ENCODE data around the gene MACROH2A1.

MACROH2A1 gene

GRCh38 chr5:135349886-135350285, 49.1 kb downstream of the MACROH2A1 start:
- no peak for DNase-seq

GRCh38 chr5:135349451-135349850, 49.6 kb downstream of the MACROH2A1 start:
- no peak for DNase-seq

- no peak for DNase-seq
Observed at GRCh38 chr5:135348918-135349317, 50.1 kb downstream of the MACROH2A1 start.

GRCh38 chr5:135347392-135347791, 51.6 kb downstream of the MACROH2A1 start:
- DNase-seq, result no peak

GRCh38 chr5:135345956-135346731, 52.9 kb downstream of the MACROH2A1 start:
- DNase-seq, result no peak

- no peak for DNase-seq
Observed at GRCh38 chr5:135344349-135344748, 54.7 kb downstream of the MACROH2A1 start.

- DNase-seq, result no peak
Observed at GRCh38 chr5:135343413-135343812, 55.6 kb downstream of the MACROH2A1 start.

GRCh38 chr5:135342551-135342875, 56.5 kb downstream of the MACROH2A1 start:
- no peak for DNase-seq

GRCh38 chr5:135341696-135342550, 57.1 kb downstream of the MACROH2A1 start:
- DNase-seq, result no peak

- DNase-seq, result no peak
Observed at GRCh38 chr5:135341016-135341666, 57.9 kb downstream of the MACROH2A1 start.

- no peak for DNase-seq
Observed at GRCh38 chr5:135340568-135340967, 58.5 kb downstream of the MACROH2A1 start.

- no peak for DNase-seq
Observed at GRCh38 chr5:135339623-135340022, 59.4 kb downstream of the MACROH2A1 start.

GRCh38 chr5:135339189-135339588, 59.8 kb downstream of the MACROH2A1 start:
- no peak for DNase-seq

- no peak for DNase-seq
Observed at GRCh38 chr5:135337064-135337463, 62.0 kb downstream of the MACROH2A1 start.

GRCh38 chr5:135335031-135335828, 63.8 kb downstream of the MACROH2A1 start:
- no peak for DNase-seq

GRCh38 chr5:135333732-135334515, 65.1 kb downstream of the MACROH2A1 start:
- DNase-seq, result no peak

- DNase-seq, result peak; percentile 84
Observed at GRCh38 chr5:135332519-135333150, 66.4 kb downstream of the MACROH2A1 start.

- no peak for DNase-seq
Observed at GRCh38 chr5:135331612-135332011, 67.4 kb downstream of the MACROH2A1 start.

GRCh38 chr5:135330798-135331096, 68.3 kb downstream of the MACROH2A1 start:
- no peak for DNase-seq

GRCh38 chr5:135329913-135330797, 68.9 kb downstream of the MACROH2A1 start:
- no peak for DNase-seq
